ENCODE measurements around the gene SLC6A11. TPM values are rescaled to one million over a fixed set of nuclear protein-coding genes. Genes with fewer than 3 reads are reported as not detected.

The SLC6A11 gene
- total RNA-seq, 2 experiments from 2014 or later: not detected

- no peaks in the 10 kb centered on the region for H3K4me1 Mint-ChIP-seq (ENCODE audit: low read depth)
- H3K27ac ChIP-seq (ENCODE audit: low read depth in 1 of 2, low read length in 2 of 2): no peak overlapping the region
- H3K4me3 ChIP-seq (ENCODE audit: low read length): no peak overlapping the region
- peaks cover 47% of the 10 kb centered on the region for H3K27me3 Mint-ChIP-seq
- ATAC-seq (ENCODE audit: poor library complexity) (no peak), DNase-seq (no peak)
- H3K4me3 Mint-ChIP-seq: no peak overlapping the region
- H3K36me3 Mint-ChIP-seq (ENCODE audit: low read depth): no peaks in the 10 kb centered on the region
- intact Hi-C loops (cut with DNase I, micrococcal nuclease): no loop called here
- H3K27me3 ChIP-seq (ENCODE audit: control insufficient read depth in 1 of 2, insufficient read depth in 2 of 2, low read length in 2 of 2): peaks cover 4 to 8% of the 10 kb centered on the region in 2 experiments
- ChIA-PET CTCF (no interaction called here), POLR2A (no interaction called here)
- no peak overlapping the region for H3K27ac Mint-ChIP-seq
- no peaks in the 10 kb centered on the region for H3K9me3 Mint-ChIP-seq
- no peaks in the 10 kb centered on the region for H3K4me1 ChIP-seq (ENCODE audit: insufficient read depth, low read length)
- H3K36me3 ChIP-seq (ENCODE audit: insufficient read depth, low read length): no peaks in the 10 kb centered on the region
- no peaks in the 10 kb centered on the region for H3K9me3 ChIP-seq (ENCODE audit: control insufficient read depth in 1 of 2, insufficient read depth in 1 of 2, low read length in 2 of 2)
- TF ChIP-seq CTCF (IDR thresholded peaks at IDR 0.05): no peak
Measured at GRCh38 chr3:10974746-10975375, 158.8 kb downstream of the SLC6A11 start.

- intact Hi-C loops (cut with DNase I, micrococcal nuclease): no loop called here
- Histone ChIP-seq H3K4me1 (ENCODE audit: insufficient read depth, low read length) (no peaks in the 10 kb centered on the region), H3K4me3 (ENCODE audit: low read length) (no peak overlapping the region), H3K36me3 (ENCODE audit: insufficient read depth, low read length) (no peaks in the 10 kb centered on the region), H3K27me3 (ENCODE audit: control insufficient read depth in 1 of 2, insufficient read depth in 2 of 2, low read length in 2 of 2) (peaks cover 5 to 8% of the 10 kb centered on the region in 2 experiments), H3K9me3 (ENCODE audit: control insufficient read depth in 1 of 2, insufficient read depth in 1 of 2, low read length in 2 of 2) (no peaks in the 10 kb centered on the region), H3K27ac (ENCODE audit: low read depth in 1 of 2, low read length in 2 of 2) (no peak overlapping the region)
- Mint-ChIP-seq H3K4me1 (ENCODE audit: low read depth) (no peaks in the 10 kb centered on the region), H3K36me3 (ENCODE audit: low read depth) (no peaks in the 10 kb centered on the region), H3K9me3 (no peaks in the 10 kb centered on the region), H3K27ac (no peak overlapping the region), H3K27me3 (peaks cover 42% of the 10 kb centered on the region), H3K4me3 (no peak overlapping the region)
- no peak for DNase-seq
- no peak for TF ChIP-seq CTCF (IDR thresholded peaks at IDR 0.05)
- no peak for ATAC-seq (ENCODE audit: poor library complexity)
- ChIA-PET POLR2A (no interaction called here), CTCF (no interaction called here)
Measured at GRCh38 chr3:10975695-10976234, 159.7 kb downstream of the SLC6A11 start.

- TF ChIP-seq CTCF (IDR thresholded peaks at IDR 0.05): no peak
- no peaks in the 10 kb centered on the region for H3K4me1 ChIP-seq (ENCODE audit: insufficient read depth, low read length)
- POLR2A ChIA-PET: no interaction called here
- peaks cover 8 to 10% of the 10 kb centered on the region in 2 experiments for H3K27me3 ChIP-seq (ENCODE audit: control insufficient read depth in 1 of 2, insufficient read depth in 2 of 2, low read length in 2 of 2)
- H3K4me3 ChIP-seq (ENCODE audit: low read length): no peak overlapping the region
- Mint-ChIP-seq H3K4me1 (ENCODE audit: low read depth) (no peaks in the 10 kb centered on the region), H3K4me3 (no peak overlapping the region), H3K9me3 (peaks cover 2% of the 10 kb centered on the region), H3K36me3 (ENCODE audit: low read depth) (no peaks in the 10 kb centered on the region), H3K27me3 (peaks cover 48% of the 10 kb centered on the region), H3K27ac (no peak overlapping the region)
- H3K27ac ChIP-seq (ENCODE audit: low read depth in 1 of 2, low read length in 2 of 2): no peak overlapping the region
- intact Hi-C loops (cut with DNase I, micrococcal nuclease): no loop called here
- CTCF ChIA-PET: no interaction called here
- no peaks in the 10 kb centered on the region for H3K36me3 ChIP-seq (ENCODE audit: insufficient read depth, low read length)
- no peak for DNase-seq
- ATAC-seq (ENCODE audit: poor library complexity): no peak
- H3K9me3 ChIP-seq (ENCODE audit: control insufficient read depth in 1 of 2, insufficient read depth in 1 of 2, low read length in 2 of 2): no peaks in the 10 kb centered on the region
Measured at GRCh38 chr3:10976770-10977169, 160.7 kb downstream of the SLC6A11 start.

All from CD4-positive, alpha-beta T cell (primary cell).